Tibial nerve (tissue), 4 donors: ENCODE data around the gene CRISPLD2.

ENCODE experiments used
- EP300 ChIP-seq, 2 donors: sonication (generic); formaldehyde crosslinking; IDR thresholded peaks; one replicate each; pipeline ENCODE4 v1.6.1; 2017; ENCODE audit warnings: antibody characterized with exemption in 2 of 2, mild to moderate bottlenecking in 1 of 2
- TF ChIP-seq, protein P1 (sequence below), 5 experiments: fragments of 200-600 bp in 3 of 5; fragments of 450-650 bp in 2 of 5; sonication (generic) in 3 of 5; IDR thresholded peaks; one replicate each; pipeline ENCODE4 v1.5.1; 2016 to 2019; ENCODE audit warnings: antibody characterized with exemption in 5 of 5, mild to moderate bottlenecking in 3 of 5, moderate library complexity in 2 of 5

GRCh38 chr16:84940670-84941551 lies 121.1 kb downstream of the CRISPLD2 start:
- TF ChIP-seq EP300 (IDR thresholded peaks at IDR 0.05) = peak in 1 of 2 donors; percentile 68
- TF ChIP-seq, protein P1, sequence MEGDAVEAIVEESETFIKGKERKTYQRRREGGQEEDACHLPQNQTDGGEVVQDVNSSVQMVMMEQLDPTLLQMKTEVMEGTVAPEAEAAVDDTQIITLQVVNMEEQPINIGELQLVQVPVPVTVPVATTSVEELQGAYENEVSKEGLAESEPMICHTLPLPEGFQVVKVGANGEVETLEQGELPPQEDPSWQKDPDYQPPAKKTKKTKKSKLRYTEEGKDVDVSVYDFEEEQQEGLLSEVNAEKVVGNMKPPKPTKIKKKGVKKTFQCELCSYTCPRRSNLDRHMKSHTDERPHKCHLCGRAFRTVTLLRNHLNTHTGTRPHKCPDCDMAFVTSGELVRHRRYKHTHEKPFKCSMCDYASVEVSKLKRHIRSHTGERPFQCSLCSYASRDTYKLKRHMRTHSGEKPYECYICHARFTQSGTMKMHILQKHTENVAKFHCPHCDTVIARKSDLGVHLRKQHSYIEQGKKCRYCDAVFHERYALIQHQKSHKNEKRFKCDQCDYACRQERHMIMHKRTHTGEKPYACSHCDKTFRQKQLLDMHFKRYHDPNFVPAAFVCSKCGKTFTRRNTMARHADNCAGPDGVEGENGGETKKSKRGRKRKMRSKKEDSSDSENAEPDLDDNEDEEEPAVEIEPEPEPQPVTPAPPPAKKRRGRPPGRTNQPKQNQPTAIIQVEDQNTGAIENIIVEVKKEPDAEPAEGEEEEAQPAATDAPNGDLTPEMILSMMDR (IDR thresholded peaks at IDR 0.05) = peak in 2 of 5 experiments; percentile 33 to 40
